Kidney (tissue), 14 donors: ENCODE results near the gene GPATCH2L. TPM values are rescaled to one million over a fixed set of nuclear protein-coding genes. Genes with fewer than 3 reads are reported as not detected.

Source experiments
- DNase-seq, 5 donors: peaks; one replicate each; pipeline ENCODE4 v3.0.0-alpha.2; 2013 to 2020
- FAIRE-seq: peaks from 2 replicates; lab custom pipeline; 2012; peaks lifted over from hg19 to GRCh38; lab: Jason Lieb, UNC
- H3K27ac ChIP-seq, 2 donors: one replicate each; pipeline ENCODE4 v1.7.0; 2013; ENCODE audit warnings: low read depth in 2 of 2, low read length in 2 of 2, inconsistent platforms in 1 of 2
- H3K27me3 ChIP-seq: one replicate; pipeline ENCODE4 v1.7.1; 2013; ENCODE audit warnings: low read length, inconsistent platforms; ENCODE audit not compliant: control insufficient read depth, insufficient read depth
- H3K36me3 ChIP-seq, 3 donors: one replicate each; pipeline versions ENCODE4 v1.7.0 to v1.7.1; 2013; ENCODE audit warnings: low read length in 3 of 3, control low read depth in 1 of 3, inconsistent platforms in 1 of 3; ENCODE audit not compliant: insufficient read depth in 3 of 3, control insufficient read depth in 2 of 3
- H3K4me1 ChIP-seq, 3 donors: one replicate each; pipeline versions ENCODE4 v1.7.0 to v1.7.1; 2013; ENCODE audit warnings: low read length in 3 of 3, inconsistent platforms in 1 of 3, low read depth in 1 of 3; ENCODE audit not compliant: control insufficient read depth in 2 of 3, insufficient read depth in 2 of 3
- H3K4me3 ChIP-seq, 3 donors: one replicate each; pipeline versions ENCODE4 v1.7.0 to v1.8.1; 2013; ENCODE audit warnings: low read length in 3 of 3, control low read depth in 1 of 3, inconsistent platforms in 1 of 3
- H3K9ac ChIP-seq, 3 donors: one replicate each; pipeline versions ENCODE4 v1.7.0 to v1.7.1; 2013; ENCODE audit warnings: low read length in 3 of 3, control low read depth in 1 of 3, inconsistent platforms in 1 of 3
- H3K9me3 ChIP-seq, 3 donors: one replicate each; pipeline versions ENCODE4 v1.7.0 to v1.7.1; 2013; ENCODE audit warnings: low read length in 3 of 3, control low read depth in 1 of 3, inconsistent platforms in 1 of 3; ENCODE audit not compliant: control insufficient read depth in 2 of 3, insufficient read depth in 1 of 3
- intact Hi-C: fragments of 100-400 bp; cut with DNase I; formaldehyde crosslinking; loops from one replicate; pipeline ENCODE4 v1.11.1; 2022
- polyA plus RNA-seq: library from polyadenylated mRNA; stranded (reverse); fragments of 350-450 nt; fragmentation: Illumina TruSeq; extraction: RNeasy Lipid Tissue Mini Kit (QIAGEN cat#74804); gene quantifications from one replicate; pipeline ENCODE4 v1.2.3, GENCODE V29; 2014; ENCODE audit warnings: low read depth, low replicate concordance; ENCODE audit not compliant: insufficient read depth
- total RNA-seq: library from RNA; stranded (reverse); fragmentation: NEBNext Ultra II Directional; extraction: Animal tissue kit (Norgen Biotek cat#: 25700); gene quantifications from one replicate; pipeline ENCODE4 v1.2.1, GENCODE V29; 2021
- TF ChIP-seq, protein P1 (sequence below): IDR thresholded peaks from 3 replicates; pipeline ENCODE4 v1.5.1; 2012; ENCODE audit warnings: mild to moderate bottlenecking, moderate library complexity, borderline replicate concordance; ENCODE audit not compliant: insufficient read depth; ENCODE audit errors: extremely low read depth
- donor health status: control.
- donor health status: control.
- donor health status: control.
- donor health status: control.
- donor health status: control.
- donor health status: DM: yes; HTN: yes; CAD: no.
- donor health status: Normal renal cell carcinoma (clear cell type).

Gene GPATCH2L
- total and polyA plus RNA-seq, 2 donors from 2014 or later: 4.1 to 50.2 TPM

DNA sequence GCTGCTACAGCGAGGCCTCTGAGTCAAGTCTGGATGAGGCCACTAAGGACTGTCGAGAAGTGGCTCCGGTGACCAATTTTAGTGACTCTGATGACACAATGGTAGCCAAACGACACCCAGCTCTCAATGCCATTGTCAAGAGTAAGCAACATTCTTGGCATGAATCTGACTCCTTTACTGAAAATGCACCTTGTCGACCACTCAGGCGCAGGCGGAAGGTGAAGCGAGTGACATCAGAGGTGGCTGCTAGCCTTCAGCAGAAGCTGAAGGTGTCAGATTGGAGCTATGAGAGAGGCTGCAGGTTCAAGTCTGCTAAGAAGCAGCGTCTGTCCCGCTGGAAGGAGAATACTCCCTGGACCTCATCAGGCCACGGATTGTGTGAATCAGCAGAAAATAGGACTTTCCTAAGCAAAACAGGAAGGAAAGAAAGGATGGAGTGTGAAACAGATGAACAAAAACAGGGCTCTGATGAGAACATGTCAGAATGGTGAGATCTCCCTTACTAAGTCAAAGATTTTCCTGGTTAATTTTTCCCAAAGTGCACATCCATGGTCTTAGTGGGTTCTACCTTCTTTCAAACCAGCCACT, 2.9 kb downstream of the GPATCH2L start:
- Histone ChIP-seq H3K27me3 (no peaks in the 10 kb centered on the region), H3K36me3 (peaks cover 3 to 18% (median 16%) of the 10 kb centered on the region in 3 donors), H3K4me3 (peak overlapping the region in 1 of 3 donors; percentile 6), H3K9me3 (no peaks in the 10 kb centered on the region), H3K27ac (no peak overlapping the region), H3K4me1 (peaks cover 7 to 29% (median 18%) of the 10 kb centered on the region in 3 donors), H3K9ac (no peak overlapping the region)
- TF ChIP-seq, protein P1, sequence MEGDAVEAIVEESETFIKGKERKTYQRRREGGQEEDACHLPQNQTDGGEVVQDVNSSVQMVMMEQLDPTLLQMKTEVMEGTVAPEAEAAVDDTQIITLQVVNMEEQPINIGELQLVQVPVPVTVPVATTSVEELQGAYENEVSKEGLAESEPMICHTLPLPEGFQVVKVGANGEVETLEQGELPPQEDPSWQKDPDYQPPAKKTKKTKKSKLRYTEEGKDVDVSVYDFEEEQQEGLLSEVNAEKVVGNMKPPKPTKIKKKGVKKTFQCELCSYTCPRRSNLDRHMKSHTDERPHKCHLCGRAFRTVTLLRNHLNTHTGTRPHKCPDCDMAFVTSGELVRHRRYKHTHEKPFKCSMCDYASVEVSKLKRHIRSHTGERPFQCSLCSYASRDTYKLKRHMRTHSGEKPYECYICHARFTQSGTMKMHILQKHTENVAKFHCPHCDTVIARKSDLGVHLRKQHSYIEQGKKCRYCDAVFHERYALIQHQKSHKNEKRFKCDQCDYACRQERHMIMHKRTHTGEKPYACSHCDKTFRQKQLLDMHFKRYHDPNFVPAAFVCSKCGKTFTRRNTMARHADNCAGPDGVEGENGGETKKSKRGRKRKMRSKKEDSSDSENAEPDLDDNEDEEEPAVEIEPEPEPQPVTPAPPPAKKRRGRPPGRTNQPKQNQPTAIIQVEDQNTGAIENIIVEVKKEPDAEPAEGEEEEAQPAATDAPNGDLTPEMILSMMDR: no peak
- no peak for DNase-seq
- intact Hi-C loops: no loop called here
- FAIRE-seq: no peak

- H3K9me3 ChIP-seq: no peaks in the 10 kb centered on the region
- peaks cover 10 to 32% (median 17%) of the 10 kb centered on the region in 3 donors for H3K36me3 ChIP-seq
- no peak overlapping the region for H3K9ac ChIP-seq
- H3K27me3 ChIP-seq: no peaks in the 10 kb centered on the region
- no peak overlapping the region for H3K4me3 ChIP-seq
- FAIRE-seq: no peak
- intact Hi-C loops: no loop called here
- TF ChIP-seq, protein P1: no peak
- H3K27ac ChIP-seq: no peak overlapping the region
- H3K4me1 ChIP-seq: peaks cover 0 to 5% (median 2%) of the 10 kb centered on the region in 3 donors
- no peak for DNase-seq
These were observed 12.1 kb downstream of the GPATCH2L start for GRCh38 chr14:76163668-76164363.

- Histone ChIP-seq H3K4me1 (peaks cover 0 to 6% (median 4%) of the 10 kb centered on the region in 3 donors), H3K9ac (no peak overlapping the region), H3K4me3 (no peak overlapping the region), H3K36me3 (peaks cover 14 to 43% (median 18%) of the 10 kb centered on the region in 3 donors), H3K27me3 (no peaks in the 10 kb centered on the region), H3K9me3 (no peaks in the 10 kb centered on the region), H3K27ac (no peak overlapping the region)
- DNase-seq (no peak), FAIRE-seq (no peak)
- TF ChIP-seq, protein P1: no peak
- intact Hi-C loops: no loop called here
These were observed 16.8 kb downstream of the GPATCH2L start for GRCh38 chr14:76168531-76168930.
